Activated naive CD8-positive, alpha-beta T cell treated with anti-CD3 and anti-CD28 coated beads, Interleukin-2, amount 50 U/mL, for 24 hours (primary cell): ENCODE results near the gene TMEM132A.

ENCODE experiments used
- ATAC-seq: fragments of 150-1000 bp; cut with Tn5 transposase; one replicate; pipeline ENCODE4 v1.10.0; 2021
- DNase-seq: peaks from one replicate; pipeline ENCODE4 v3.0.0; 2021
- H3K27ac Mint-ChIP-seq: one replicate; pipeline ENCODE4 v1.8.0; 2021; ENCODE audit warnings: mild to moderate bottlenecking, mixed read lengths
- H3K27me3 Mint-ChIP-seq: one replicate; pipeline ENCODE4 v1.8.0; 2021; ENCODE audit warnings: mixed read lengths
- H3K36me3 Mint-ChIP-seq: one replicate; pipeline ENCODE4 v1.8.0; 2021; ENCODE audit warnings: low read depth, mixed read lengths
- H3K4me1 Mint-ChIP-seq: one replicate; pipeline ENCODE4 v1.8.0; 2021; ENCODE audit warnings: mixed read lengths
- H3K4me3 Mint-ChIP-seq: one replicate; pipeline ENCODE4 v1.8.0; 2021; ENCODE audit warnings: mild to moderate bottlenecking, moderate library complexity, mixed read lengths
- H3K9me3 Mint-ChIP-seq: one replicate; pipeline ENCODE4 v1.8.0; 2021; ENCODE audit warnings: mixed read lengths

Gene TMEM132A

DNA sequence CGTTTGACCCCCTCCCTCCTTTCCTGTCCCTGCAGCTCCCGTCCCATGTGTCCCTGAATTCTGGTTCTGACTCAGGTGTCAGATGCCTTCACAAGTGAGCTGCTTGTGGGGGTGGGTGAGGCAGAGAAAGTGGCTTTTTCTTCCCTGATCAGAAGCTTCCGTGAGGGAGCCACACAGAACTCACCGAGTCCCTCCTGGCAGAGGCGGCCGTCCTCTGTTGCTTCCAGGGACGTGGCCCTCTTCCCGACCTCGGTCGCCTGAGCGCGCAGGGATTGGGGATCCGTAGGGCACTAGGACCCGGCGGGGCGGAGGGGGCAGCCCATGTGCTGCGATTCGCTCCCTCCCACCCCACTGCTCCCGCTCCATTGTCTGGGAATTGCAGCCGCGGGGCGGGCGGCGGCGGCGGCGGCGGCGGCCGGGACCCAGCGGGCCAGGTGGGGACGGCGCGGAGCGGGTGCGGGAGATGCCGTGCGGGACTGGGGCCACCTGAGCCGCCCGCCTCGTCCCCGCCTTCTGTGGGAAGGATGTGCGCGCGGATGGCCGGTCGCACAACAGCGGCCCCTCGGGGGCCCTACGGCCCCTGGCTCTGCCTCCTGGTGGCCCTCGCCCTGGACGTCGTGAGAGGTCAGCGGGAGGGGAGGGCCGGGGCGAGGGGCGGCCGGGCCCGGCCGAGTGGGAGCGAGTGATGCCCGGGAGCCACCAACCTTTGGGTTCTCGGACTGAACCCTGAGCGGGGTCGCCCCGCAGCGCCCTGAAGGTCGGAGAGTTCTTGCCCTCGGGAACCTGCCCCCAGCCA, at the start of gene TMEM132A:
TSS of gene TMEM132A (plus strand) at position 351 of the 796 bp plus-strand sequence. CDS start at position 525, 174 bp downstream.
- peaks cover 26% of the 10 kb centered on the region for H3K4me1 Mint-ChIP-seq
- DNase-seq (peak; percentile 24), ATAC-seq (peak; percentile 16)
- H3K4me3 Mint-ChIP-seq = peak within 1 kb of the TSS; percentile 54
- peaks cover 35% of the 10 kb centered on the region for H3K36me3 Mint-ChIP-seq
- no peaks in the 10 kb centered on the region for H3K9me3 Mint-ChIP-seq
- H3K27ac Mint-ChIP-seq = no peak within 1 kb of the TSS
- H3K27me3 Mint-ChIP-seq = peaks cover 23% of the 10 kb centered on the region

DNA sequence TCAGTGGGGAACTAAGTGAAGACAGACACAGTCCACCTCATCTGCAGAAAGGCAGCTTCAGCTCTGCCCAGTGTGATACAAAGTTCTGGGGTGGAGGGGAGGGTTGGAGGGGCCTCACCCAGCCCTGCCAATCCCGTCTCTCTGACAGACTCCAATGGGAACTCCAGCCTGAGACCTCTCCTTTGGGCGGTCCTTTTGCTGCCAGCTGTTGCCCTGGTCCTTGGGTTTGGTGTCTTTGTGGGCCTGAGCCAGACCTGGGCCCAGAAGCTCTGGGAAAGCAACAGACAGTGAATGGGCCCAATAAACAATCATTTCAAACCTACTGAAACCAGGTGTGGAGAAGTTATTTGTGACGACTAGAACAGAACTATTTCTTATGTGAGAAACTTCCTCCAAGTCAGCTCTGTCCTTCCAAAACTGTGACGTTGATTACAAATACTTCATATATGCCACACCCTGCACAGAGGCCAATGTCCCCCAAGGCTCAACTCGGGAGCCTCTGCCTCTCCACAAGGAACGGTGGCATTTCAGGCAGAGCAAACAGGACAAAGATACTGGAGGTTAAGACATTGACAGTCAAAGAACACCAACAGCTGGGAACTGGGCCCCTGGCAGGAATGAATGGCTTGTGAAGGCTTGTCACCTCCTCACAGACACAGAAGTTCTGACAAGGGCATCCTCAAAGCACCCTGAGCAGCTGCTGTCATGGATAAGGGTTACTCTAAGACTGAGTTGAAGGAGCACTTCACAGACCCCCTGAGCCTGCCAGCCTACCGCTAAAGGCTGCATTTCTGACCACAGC, 48.7 kb upstream of the TMEM132A start:
- H3K4me1 Mint-ChIP-seq = peaks cover 18% of the 10 kb centered on the region
- H3K9me3 Mint-ChIP-seq = no peaks in the 10 kb centered on the region
- H3K4me3 Mint-ChIP-seq = no peak overlapping the region

DNA sequence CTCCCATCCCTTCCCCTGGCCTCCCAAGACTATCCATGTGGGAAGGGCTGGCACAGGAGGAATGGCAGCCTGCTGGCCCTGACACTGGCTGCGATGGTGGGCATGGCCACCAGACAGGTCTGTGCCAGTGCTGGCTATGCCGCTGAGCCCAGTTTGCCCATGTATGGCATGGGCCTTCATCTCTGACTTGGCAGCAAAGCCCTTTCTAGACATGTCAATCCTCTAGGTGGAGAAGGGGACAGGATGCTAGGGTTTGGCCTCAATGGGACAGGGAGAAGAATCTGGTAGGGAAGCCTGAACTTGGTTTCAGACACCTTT, 48.1 kb upstream of the TMEM132A start:
- no peak for DNase-seq
- Mint-ChIP-seq H3K4me3 (no peak overlapping the region), H3K9me3 (no peaks in the 10 kb centered on the region), H3K36me3 (peaks cover 3% of the 10 kb centered on the region), H3K4me1 (peaks cover 12% of the 10 kb centered on the region), H3K27ac (no peak overlapping the region), H3K27me3 (no peaks in the 10 kb centered on the region)
- ATAC-seq = no peak

More for the DNA sequence above, 48.7 kb upstream of the TMEM132A start:
- ATAC-seq (no peak), DNase-seq (no peak)
- Mint-ChIP-seq H3K27ac (no peak overlapping the region), H3K27me3 (no peaks in the 10 kb centered on the region), H3K36me3 (peaks cover 3% of the 10 kb centered on the region)

GRCh38 chr11:60878245-60879101, 45.8 kb upstream of the TMEM132A start:
- Mint-ChIP-seq H3K27me3 (no peaks in the 10 kb centered on the region), H3K4me1 (no peaks in the 10 kb centered on the region), H3K27ac (no peak overlapping the region), H3K36me3 (peaks cover 13% of the 10 kb centered on the region), H3K4me3 (no peak overlapping the region), H3K9me3 (no peaks in the 10 kb centered on the region)
- DNase-seq (no peak), ATAC-seq (no peak)

GRCh38 chr11:60879104-60879503, 45.2 kb upstream of the TMEM132A start:
- H3K4me3 Mint-ChIP-seq = no peak overlapping the region
- no peaks in the 10 kb centered on the region for H3K9me3 Mint-ChIP-seq
- H3K36me3 Mint-ChIP-seq = peaks cover 19% of the 10 kb centered on the region
- DNase-seq (no peak), ATAC-seq (no peak)
- no peaks in the 10 kb centered on the region for H3K4me1 Mint-ChIP-seq
- H3K27ac Mint-ChIP-seq = no peak overlapping the region
- H3K27me3 Mint-ChIP-seq = no peaks in the 10 kb centered on the region

DNA sequence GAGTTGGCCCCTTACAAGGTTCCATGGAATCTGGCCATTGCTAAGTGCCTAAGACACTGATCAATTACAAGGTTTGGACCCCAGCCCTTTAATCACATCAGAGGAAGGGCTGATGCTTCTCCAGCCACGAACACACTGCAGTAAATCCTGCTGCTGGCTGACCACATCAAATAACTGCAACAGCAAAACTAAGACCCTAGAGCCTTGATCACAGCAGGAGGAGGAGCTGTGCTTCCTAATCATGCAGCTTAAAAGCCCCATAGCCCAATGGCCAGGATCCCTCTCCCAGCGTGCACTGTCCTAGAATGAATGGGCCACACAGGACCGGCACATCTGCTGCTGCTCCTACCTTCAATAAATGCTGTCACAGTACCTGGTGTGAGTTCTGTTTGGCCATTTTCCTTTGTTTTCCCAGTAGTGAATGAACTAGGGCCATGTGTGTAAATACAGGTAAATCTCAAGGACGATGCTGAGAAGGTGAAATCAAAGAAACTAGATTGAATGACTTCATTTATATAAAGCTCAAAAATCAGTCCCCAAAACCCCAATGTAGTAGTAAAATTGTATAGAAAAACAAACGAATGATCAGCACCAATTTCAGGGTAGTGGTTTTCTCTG, 44.2 kb upstream of the TMEM132A start:
- Mint-ChIP-seq H3K27me3 (no peaks in the 10 kb centered on the region), H3K36me3 (peaks cover 19% of the 10 kb centered on the region), H3K4me3 (no peak overlapping the region), H3K27ac (no peak overlapping the region), H3K9me3 (no peaks in the 10 kb centered on the region), H3K4me1 (no peaks in the 10 kb centered on the region)
- ATAC-seq = no peak
- no peak for DNase-seq

- DNase-seq (no peak), ATAC-seq (no peak)
- no peaks in the 10 kb centered on the region for H3K27me3 Mint-ChIP-seq
- peaks cover 19% of the 10 kb centered on the region for H3K36me3 Mint-ChIP-seq
- H3K27ac Mint-ChIP-seq = no peak overlapping the region
- H3K4me1 Mint-ChIP-seq = no peaks in the 10 kb centered on the region
- H3K4me3 Mint-ChIP-seq = no peak overlapping the region
- H3K9me3 Mint-ChIP-seq = no peaks in the 10 kb centered on the region
These were observed 43.5 kb upstream of the TMEM132A start for GRCh38 chr11:60880643-60881282.

DNA sequence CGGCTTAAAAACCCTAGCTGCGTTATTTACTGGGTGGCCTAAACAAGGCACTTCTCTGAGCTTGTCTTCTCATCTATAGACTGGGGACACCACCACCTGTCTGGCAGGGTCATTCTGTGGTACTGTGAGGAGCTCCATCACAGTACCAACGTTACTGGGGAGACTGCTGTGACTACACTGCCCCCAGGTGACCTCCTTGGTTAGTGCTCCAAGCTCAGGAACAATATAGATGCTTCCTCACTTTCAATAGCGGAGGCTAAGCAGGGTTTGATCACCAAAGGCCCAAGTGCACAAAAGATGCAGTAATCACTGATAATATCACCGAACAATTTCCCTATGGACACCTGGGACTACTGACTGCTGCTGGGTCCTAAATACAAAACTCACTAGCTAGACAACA, 36.7 kb upstream of the TMEM132A start:
- peak; percentile 83 for ATAC-seq
- peak; percentile 31 for DNase-seq
- peaks cover 3% of the 10 kb centered on the region for H3K4me1 Mint-ChIP-seq
- H3K9me3 Mint-ChIP-seq = no peaks in the 10 kb centered on the region
- peaks cover 31% of the 10 kb centered on the region for H3K36me3 Mint-ChIP-seq
- H3K4me3 Mint-ChIP-seq = no peak overlapping the region
- H3K27ac Mint-ChIP-seq = no peak overlapping the region
- no peaks in the 10 kb centered on the region for H3K27me3 Mint-ChIP-seq

DNA sequence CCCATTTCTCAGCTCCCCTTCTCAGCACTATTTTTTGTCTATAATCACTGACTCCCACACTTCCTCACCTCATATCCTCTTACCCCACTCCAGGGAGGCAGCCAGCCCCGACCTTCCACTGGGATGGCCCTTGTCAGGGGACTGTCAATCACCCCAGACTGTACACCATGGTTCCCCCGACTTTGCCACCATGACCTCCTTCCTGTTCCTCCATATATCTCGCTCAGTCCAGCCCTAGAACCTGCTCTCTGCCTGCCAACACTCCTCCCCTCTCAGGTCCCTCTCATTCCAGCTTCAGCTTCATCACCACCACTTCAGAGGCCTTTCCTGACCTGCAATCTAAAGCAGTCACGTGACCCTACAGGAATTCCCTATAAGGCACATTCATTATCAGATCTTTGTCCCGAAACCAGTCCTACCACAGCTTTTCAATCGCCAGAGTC, 34.4 kb upstream of the TMEM132A start:
- Mint-ChIP-seq H3K27ac (no peak overlapping the region), H3K27me3 (no peaks in the 10 kb centered on the region), H3K4me1 (peaks cover 3% of the 10 kb centered on the region), H3K9me3 (no peaks in the 10 kb centered on the region), H3K36me3 (peaks cover 38% of the 10 kb centered on the region), H3K4me3 (no peak overlapping the region)
- ATAC-seq (peak; percentile 27), DNase-seq (no peak)

DNA sequence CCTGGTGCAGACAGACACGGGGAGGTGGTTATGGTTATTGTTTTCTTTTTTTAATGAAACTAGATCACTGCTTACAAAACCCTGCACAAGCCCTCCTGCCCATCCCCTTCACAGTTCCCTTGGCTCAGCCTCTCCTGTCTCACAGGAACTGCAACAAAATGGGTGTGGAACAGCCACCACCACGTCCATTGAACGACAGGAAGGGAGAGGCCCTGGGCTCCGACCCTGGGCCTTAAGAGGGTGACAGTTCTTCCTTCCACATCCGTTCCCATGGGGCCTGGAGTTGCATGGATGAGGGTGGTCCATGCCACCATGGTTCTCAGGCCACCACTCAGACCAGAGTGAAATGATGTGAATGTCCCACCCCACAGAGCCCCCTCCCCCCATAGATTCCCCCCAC, 33.6 kb upstream of the TMEM132A start:
- ATAC-seq (no peak), DNase-seq (no peak)
- Mint-ChIP-seq H3K4me1 (peaks cover 3% of the 10 kb centered on the region), H3K27me3 (no peaks in the 10 kb centered on the region), H3K9me3 (no peaks in the 10 kb centered on the region), H3K36me3 (peaks cover 45% of the 10 kb centered on the region), H3K4me3 (no peak overlapping the region), H3K27ac (no peak overlapping the region)

DNA sequence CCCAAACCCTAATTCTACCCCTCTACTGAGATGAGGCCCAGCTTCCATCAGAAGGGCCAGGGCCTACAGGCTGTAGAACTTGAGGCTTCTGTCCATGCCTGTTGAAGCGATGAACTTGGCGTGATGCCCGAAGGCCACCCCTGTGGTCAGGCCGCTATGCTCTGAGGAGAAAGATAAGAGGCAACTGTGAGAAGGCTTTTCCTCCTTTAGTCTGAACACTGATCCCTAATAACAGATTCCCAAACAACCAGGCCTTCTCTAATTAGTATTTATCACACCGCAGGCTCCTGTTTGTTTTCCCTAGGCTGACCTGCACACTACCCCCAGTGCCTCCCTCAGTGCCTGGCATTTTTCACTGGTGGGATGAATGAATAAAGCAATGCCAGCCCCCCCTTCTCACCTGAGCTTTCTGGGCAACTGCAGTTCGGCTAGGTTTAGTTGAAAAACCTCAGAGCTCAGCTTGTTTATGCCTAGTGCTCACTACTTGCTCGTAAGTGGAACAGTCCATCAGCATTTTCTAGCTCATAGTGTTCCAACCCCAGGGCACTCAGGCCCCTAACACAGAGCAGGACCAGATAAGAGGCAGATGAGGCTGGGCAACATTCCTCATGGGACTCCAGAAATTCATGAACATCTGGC, 33.0 kb upstream of the TMEM132A start:
- DNase-seq = no peak
- H3K27ac Mint-ChIP-seq = no peak overlapping the region
- no peaks in the 10 kb centered on the region for H3K9me3 Mint-ChIP-seq
- peaks cover 51% of the 10 kb centered on the region for H3K36me3 Mint-ChIP-seq
- H3K27me3 Mint-ChIP-seq = no peaks in the 10 kb centered on the region
- ATAC-seq = no peak
- H3K4me1 Mint-ChIP-seq = peaks cover 3% of the 10 kb centered on the region
- no peak overlapping the region for H3K4me3 Mint-ChIP-seq

DNA sequence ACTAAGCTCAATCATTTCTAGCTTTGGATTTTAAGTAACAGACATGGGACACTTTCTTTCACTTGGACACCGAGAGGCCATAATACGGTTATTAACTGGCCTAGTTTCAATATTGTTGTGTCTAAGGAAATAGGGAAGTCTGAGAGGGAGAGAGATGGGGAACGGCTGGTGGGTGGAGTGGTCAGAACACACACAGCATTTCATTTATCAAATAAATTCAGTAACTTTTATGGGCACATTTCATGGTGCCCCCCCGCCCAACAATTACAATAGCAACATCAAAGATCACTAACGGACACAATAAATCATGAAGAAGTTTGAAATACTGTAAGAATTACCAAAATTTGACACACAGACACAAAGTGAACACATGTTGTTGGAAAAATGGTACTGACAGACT, 28.6 kb upstream of the TMEM132A start:
- peaks cover 72% of the 10 kb centered on the region for H3K36me3 Mint-ChIP-seq
- no peak overlapping the region for H3K4me3 Mint-ChIP-seq
- ATAC-seq (no peak), DNase-seq (no peak)
- H3K27ac Mint-ChIP-seq = no peak overlapping the region
- no peaks in the 10 kb centered on the region for H3K9me3 Mint-ChIP-seq
- no peaks in the 10 kb centered on the region for H3K27me3 Mint-ChIP-seq
- H3K4me1 Mint-ChIP-seq = peaks cover 4% of the 10 kb centered on the region

- Mint-ChIP-seq H3K9me3 (no peaks in the 10 kb centered on the region), H3K27ac (peak overlapping the region; percentile 42), H3K4me1 (peaks cover 4% of the 10 kb centered on the region), H3K36me3 (peaks cover 68% of the 10 kb centered on the region), H3K27me3 (no peaks in the 10 kb centered on the region), H3K4me3 (no peak overlapping the region)
- DNase-seq = no peak
- ATAC-seq = no peak
These were observed 26.8 kb upstream of the TMEM132A start for GRCh38 chr11:60897496-60897895.
